Stromal cell of bone marrow (primary cell): ENCODE results near the gene RPS6KB2.
"Not testable (repeated sequence)": the region's sequence is repeated elsewhere in the genome, so short reads cannot be mapped to it uniquely, and the experiment has no call there.

ENCODE experiments used
- DNase-seq: peaks from one replicate; pipeline ENCODE4 v3.0.0-alpha.2; 2012; ENCODE audit warnings: low read depth

Gene RPS6KB2

GRCh38 chr11:67410984-67411784 is 17.1 kb upstream of the RPS6KB2 start:
- no peak for DNase-seq

GRCh38 chr11:67411785-67412152 is 16.5 kb upstream of the RPS6KB2 start:
- DNase-seq, result no peak

GRCh38 chr11:67412495-67413179 is 15.7 kb upstream of the RPS6KB2 start:
- DNase-seq, result no peak

- DNase-seq, result no peak
Measured at GRCh38 chr11:67413266-67413849, 14.9 kb upstream of the RPS6KB2 start.

- DNase-seq, result no peak
Measured at GRCh38 chr11:67415501-67416304, 12.6 kb upstream of the RPS6KB2 start, which contains the start of gene CARNS1. Gene CARNS1 (plus strand): TSS chr11:67415678. CDS start chr11:67416200, 522 bp downstream.

- no peak for DNase-seq
Measured at GRCh38 chr11:67416416-67417335, 11.6 kb upstream of the RPS6KB2 start.

GRCh38 chr11:67417425-67417824 is 10.9 kb upstream of the RPS6KB2 start:
- DNase-seq, result no peak

GRCh38 chr11:67418476-67419281 is 9.6 kb upstream of the RPS6KB2 start:
- no peak for DNase-seq

GRCh38 chr11:67419325-67420049 is 8.8 kb upstream of the RPS6KB2 start:
- DNase-seq, result no peak

GRCh38 chr11:67420147-67420645 is 8.1 kb upstream of the RPS6KB2 start:
- no peak for DNase-seq

GRCh38 chr11:67420646-67421429 is 7.5 kb upstream of the RPS6KB2 start:
- DNase-seq, result peak; percentile 76

- no peak for DNase-seq
Measured at GRCh38 chr11:67421430-67422031, 6.8 kb upstream of the RPS6KB2 start.

- DNase-seq, result no peak
Measured at GRCh38 chr11:67422891-67423290, 5.4 kb upstream of the RPS6KB2 start.

GRCh38 chr11:67423466-67423865 is 4.8 kb upstream of the RPS6KB2 start:
- no peak for DNase-seq

GRCh38 chr11:67423891-67424613 is 4.2 kb upstream of the RPS6KB2 start:
- no peak for DNase-seq

GRCh38 chr11:67427364-67427859 is 882 bp upstream of the RPS6KB2 start:
- not testable (repeated sequence) for DNase-seq

GRCh38 chr11:67429038-67429668 is 859 bp downstream of the RPS6KB2 start:
- DNase-seq, result no peak
